ENCODE measurements around the gene COMMD10. TPM values are rescaled to one million over a fixed set of nuclear protein-coding genes. Genes with fewer than 3 reads are reported as not detected.
A peak's percentile ranks its signal among the peaks of the same experiment; 100 is the strongest.
"Not testable (repeated sequence)": the region's sequence is repeated elsewhere in the genome, so short reads cannot be mapped to it uniquely, and the experiment has no call there.

Gene COMMD10
- polyA plus RNA-seq, 1 donor, result 27.0 TPM

DNA sequence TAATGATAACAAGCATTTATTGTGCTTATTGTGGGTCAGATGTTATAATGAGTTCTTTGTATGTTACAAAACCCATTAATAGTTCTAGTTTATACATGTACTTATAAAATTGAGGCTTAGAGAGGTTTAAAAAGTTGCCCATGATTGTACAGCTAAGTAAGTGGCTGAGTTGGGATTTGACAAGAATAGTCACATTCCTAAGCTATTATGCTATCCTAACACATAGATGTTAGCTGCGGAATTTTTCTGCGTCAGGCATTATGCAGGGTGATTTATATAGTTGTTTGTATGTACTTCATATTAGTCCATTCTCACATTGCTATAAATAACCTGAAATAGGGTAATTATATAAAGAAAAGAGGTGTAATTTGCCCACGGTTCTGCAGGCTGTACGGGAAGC lies 12.5 kb downstream of the COMMD10 start:
- no peak for DNase-seq (ENCODE audit: low read depth)

DNA sequence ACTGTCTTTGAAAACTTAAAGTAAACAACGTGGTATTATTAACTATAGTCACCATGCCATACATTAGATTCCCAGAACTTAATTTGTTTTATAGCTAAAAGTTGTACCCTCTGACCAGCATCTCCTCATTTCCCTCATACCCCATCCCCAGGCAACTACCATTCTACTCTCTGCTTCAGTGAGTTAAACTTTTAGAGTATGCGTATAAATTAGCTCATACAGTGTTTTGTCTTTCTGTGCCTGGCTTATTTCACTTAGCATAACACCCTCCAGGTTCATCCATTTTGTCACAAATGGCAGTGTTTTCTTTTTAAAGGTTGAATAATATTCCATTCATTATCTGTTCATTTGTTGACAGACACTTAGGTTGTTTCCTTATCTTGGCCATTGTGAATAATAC lies 14.2 kb downstream of the COMMD10 start:
- DNase-seq (ENCODE audit: low read depth), result no peak

DNA sequence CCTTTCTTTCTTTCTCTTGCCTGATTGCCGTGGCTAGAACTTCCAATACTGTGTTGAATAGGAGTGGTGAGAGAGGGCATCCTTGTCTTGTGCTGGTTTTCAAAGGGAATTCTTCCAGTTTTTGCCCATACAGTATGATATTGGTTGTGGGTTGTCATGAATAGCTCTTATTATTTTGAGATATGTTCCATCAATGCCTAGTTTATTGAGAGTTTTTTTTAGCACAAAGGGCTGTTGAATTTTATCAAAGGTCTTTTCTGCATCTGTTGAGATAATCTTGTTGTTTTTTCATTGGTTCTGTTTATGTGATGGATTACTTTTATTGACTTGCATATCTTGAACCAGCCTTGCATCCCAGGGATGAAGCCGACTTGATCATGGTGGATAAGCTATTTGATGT lies 20.1 kb downstream of the COMMD10 start:
- not testable (repeated sequence) for DNase-seq (ENCODE audit: low read depth)

DNA sequence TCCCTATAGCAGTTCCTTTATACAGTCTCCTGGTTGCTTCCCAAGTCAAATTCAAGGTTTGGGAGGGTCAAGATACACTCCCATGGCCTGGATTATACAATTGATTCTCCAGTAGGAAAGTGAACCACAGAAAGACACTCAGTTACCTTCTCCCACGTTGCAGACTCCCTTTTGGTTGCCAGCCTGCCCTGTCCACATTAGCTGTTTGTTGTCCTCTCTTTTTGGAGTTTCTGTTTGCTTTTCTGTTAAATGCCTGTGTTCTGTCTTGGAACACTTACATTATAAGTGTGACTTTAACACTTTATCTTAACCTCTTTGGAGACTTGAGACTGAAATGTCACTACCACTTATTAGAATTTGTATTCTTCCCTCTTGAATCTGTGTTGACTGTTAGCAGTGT lies 30.3 kb downstream of the COMMD10 start:
- DNase-seq (ENCODE audit: low read depth), result no peak

DNA sequence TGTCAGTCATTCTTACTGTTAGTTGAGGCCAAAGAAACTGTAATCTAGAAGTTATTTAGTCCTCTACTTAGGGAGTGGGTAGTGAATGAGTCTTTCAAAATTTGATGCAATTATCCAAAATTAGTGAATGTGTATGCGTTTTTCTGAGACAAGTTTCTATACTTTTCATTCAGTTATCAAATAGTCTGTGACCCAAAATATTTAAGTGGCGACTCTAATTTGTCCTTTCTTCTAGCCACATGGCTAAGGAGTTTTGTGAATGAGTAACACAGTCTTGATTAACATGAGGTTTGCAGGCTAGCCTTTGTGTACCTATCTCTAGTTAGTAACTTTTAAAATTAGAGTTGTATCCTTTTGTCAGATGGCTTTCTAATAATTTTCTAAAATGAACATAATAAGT lies 45.6 kb downstream of the COMMD10 start:
- DNase-seq (ENCODE audit: low read depth), result no peak

DNA sequence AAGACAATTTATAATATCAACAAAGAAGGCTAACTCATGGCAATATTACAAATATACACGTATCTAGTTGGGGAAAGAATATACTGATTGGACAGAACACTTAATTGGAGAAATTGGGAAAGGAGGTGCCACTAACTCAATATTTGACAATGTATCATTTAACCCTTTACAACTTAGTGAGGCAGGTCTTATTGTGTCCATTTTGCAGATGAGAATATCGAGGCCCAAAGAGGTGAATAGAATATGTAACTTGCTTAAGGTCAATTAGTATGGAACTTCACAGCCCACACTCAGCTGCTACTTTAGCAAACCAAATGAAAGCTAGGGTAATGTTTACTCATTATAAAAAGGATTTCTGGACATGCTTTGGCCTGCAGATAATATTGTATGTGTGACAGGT lies 46.2 kb downstream of the COMMD10 start:
- DNase-seq (ENCODE audit: low read depth), result no peak

DNA sequence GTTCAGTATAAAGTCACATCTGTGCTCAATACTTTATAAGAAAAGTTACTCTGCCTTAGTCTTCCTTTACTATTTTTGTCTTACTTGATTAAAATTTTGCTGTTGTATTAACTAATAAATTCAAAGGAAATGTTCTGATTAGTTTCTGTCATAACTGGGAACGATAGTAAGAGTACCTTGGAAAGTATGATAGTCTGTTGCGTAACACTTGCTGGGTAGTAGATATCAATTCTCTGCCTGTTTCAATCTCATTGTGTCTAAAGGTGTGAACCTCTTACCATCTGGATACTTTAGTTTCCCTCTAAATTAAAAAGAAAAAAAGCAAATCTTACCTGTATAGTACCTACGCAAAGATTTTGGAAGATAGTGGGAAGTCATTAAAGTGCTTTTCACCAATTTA lies 48.5 kb downstream of the COMMD10 start:
- no peak for DNase-seq (ENCODE audit: low read depth)

DNA sequence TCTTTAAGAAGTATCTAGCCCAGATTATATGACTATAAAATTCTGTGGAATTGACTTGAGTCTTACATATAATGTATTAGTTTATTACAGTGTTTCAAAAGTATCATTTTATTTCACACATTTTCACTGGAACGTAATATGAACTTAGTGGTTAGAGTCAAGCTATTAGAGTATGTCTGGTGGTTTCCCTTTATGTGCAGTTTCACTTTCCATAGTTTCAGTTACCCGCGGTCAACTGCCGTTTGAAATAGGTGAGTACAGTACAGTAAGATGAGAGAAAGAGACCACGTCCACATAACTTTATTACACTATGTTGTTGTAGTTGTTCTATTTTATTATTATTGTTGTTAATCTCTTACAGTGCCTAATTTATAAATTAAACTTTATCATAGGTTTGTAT lies 50.5 kb downstream of the COMMD10 start:
- DNase-seq (ENCODE audit: low read depth), result no peak

DNA sequence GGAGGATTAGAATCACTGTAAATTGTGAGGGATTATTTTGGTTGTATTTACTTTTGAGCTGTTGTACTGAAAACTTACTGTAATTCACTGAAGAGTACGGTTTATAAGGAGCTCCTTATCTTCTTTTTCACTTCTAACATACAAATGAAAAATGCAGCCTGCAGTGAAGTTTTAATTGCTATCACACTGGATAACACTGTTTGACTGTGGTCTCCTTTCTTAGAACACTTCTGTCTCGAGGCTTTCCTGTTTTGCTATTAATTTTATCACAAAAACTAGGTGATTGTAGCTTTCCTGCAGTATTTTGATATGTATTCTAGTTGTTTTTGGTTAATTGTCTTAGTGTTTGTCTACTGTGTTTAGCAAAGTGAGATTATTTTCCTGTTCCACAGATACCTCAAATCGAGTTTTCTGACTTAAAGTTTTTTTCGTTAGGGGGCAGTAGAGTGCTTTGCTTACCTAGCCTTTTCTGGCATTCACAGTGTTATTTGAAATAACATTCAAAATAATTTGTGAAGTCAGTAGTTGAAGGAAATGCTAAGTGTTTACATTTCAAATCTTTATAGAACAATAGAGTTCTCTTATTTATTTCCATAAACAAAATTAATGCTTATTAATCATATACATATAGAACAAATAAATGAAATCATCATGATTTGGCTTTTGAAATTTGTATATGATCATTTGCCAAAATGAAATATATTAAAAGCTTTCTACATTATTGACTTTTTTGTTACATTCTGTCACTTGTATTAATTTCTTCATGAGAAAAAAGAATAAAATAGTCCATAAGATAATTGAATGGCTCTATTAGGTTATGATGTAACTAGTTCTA lies 52.9 kb downstream of the COMMD10 start:
- peak; percentile 49 for DNase-seq (ENCODE audit: low read depth)

DNA sequence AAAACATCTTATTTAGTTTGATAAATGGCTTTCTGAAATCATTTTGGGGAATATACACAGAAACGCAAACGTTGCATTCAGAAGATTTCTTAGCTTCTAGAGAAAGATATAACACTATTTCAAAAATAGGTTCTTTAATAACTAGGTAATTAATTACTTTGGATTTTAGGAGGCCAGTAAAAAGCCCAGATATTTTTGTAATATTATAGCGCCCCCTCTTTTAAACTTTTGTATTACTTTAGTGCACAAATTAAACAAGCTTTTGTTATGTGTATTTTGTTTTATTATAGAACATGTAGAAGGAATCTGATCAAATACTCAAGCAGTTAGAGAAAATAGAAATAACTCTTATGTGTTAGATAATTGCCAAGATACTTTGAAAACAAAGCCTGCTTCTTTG lies 57.7 kb downstream of the COMMD10 start:
- DNase-seq (ENCODE audit: low read depth), result no peak

DNA sequence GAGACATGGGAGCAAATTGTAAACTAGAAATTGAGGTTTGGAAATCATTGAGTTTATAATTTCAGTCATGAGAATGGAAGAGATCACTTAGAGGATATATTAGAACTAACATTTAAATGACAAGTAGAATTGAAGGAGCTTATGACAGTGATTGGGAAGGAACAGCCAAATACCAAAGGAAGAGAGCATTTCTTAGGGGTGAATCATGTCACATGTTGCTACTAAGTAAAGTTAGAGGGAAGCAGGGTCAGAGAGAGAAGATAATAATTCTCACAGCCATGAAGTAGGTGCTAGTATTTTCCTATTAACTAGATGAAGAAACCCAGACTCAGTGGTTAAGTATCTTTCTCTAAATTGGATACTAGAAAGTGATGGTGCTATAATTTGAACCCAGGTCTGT lies 59.3 kb downstream of the COMMD10 start:
- DNase-seq (ENCODE audit: low read depth), result no peak

DNA sequence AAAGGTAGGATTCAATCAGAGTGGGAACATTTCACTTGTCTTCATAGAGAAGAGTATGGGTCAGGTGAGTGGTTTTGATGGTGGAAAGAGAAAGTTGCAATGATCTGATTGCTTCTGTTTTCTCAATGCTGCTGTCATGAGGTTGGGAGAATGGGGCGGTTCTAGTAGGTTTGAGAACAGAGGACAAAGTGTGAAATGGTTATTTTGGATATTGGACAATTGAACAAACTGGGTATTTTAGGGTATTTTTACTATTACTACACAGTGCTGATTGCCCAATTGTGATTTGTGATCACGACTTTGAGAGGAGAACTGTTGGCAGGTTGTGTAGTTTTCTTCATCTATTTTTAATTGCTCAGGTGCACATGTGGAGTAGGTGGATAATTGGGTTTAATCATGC lies 60.2 kb downstream of the COMMD10 start:
- no peak for DNase-seq (ENCODE audit: low read depth)

DNA sequence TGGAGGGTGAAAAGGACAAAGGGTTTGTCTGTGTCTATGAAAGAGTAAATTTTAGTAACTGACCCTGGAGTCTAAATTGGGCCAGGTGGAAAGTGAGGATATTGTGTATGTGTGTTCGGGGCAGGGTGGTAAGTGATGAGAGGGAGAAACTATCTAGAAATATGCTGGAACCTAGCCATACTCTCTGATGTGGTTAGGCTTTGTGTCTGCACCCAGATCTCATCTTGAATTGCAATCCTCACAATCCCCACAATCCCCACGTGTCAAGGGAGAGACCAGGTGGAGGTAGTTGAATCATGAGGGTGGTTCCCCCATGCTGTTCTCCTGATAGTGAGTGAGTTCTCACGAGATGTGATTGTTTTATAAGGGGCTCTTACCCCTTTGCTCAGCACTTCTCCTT lies 60.6 kb downstream of the COMMD10 start:
- DNase-seq (ENCODE audit: low read depth), result no peak

DNA sequence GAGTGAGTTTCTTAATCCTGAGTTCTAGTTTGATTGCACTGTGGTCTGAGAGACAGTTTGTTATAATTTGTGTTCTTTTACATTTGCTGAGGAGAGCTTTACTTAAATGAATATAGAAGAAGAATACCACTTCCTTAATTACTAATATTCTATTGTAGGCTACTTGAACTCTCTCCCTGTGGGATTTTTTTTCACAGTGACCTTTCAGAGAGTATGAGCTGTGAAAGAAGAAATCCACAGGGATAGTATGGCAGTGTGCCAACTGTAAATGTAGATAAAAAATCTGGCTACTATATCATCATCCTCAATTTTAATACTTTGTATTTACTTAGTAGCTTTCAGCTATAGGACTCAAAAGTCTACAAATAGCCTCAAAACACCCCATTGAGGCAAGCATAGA lies 67.3 kb downstream of the COMMD10 start:
- DNase-seq (ENCODE audit: low read depth), result no peak

DNA sequence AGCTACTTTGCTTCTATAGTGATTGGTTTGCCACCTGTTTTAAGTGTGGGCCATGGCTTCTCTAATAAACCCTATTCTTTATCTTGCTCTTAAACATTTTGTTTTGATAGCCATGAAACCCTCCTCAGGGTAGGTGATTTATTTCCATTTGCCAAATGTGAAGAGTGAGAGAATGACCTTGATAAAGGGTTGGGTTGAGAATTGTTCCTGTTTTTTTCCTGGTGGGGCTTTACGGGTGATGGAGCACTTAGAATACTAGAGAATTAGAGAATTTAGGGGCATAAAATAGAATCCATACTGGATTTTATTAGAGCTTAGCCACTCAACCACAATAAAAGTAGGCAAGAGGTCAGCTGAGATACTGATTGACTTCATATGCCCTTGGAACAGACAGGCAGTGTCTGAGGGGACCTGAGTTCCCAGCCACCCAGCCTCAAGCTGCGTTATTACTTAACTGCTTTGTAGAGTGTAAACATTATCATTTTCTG lies 68.9 kb downstream of the COMMD10 start:
- no peak for DNase-seq (ENCODE audit: low read depth)

DNA sequence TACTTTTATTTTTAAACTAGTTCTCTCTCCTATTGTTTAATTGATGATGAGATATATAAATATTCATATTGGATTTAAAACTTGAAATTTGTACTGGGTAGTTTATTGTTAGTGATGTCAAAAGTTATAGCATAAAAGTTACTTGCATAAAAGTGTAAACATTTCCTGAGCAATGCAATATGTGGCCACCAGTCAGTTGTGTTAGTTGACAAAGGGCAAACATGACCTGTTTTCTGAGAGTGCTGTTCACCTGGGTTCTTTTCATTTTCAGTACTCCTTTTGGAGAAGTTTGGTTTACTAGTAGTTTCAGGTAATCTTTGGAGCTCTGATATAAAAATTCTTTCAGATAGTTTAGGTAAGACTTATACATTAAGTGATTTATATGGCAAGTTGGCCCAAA lies 69.4 kb downstream of the COMMD10 start:
- DNase-seq (ENCODE audit: low read depth), result no peak

DNA sequence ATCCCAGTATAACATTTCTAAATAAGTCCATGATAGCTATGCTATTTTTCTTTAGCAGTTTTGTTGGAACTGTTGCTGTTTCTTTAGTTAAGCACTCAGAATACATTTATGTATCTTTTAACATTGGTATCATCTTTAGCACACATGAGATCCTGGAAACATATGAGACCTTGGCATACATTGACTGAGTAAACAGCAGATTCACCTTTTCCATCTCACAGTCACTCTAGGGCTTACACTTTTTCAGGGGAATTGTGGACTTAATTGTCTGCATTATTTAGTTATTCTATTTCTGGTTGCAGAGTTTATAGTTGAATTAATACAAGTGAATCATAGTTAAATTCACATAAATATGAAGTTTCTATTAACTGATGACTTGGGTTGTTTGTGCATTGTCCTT lies 70.1 kb downstream of the COMMD10 start:
- DNase-seq (ENCODE audit: low read depth), result no peak

DNA sequence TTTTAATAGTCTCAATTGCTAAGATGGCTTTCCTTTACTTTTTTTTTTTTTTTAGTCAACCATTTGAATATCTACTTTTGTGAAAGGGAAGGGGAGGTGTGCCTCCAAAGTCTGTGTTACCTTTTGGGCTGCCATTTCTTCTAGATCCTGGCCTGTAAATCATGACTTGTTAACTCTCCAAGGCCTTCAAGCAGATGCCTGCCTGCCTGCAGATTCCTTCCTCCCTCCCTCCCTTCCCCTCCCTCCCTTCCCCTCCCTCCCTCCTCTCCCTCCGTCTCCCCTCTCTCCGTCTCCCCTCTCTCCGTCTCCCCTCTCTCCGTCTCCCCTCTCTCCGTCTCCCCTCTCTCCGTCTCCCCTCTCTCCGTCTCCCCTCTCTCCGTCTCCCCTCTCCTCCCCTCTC lies 73.1 kb downstream of the COMMD10 start:
- DNase-seq (ENCODE audit: low read depth), result no peak

DNA sequence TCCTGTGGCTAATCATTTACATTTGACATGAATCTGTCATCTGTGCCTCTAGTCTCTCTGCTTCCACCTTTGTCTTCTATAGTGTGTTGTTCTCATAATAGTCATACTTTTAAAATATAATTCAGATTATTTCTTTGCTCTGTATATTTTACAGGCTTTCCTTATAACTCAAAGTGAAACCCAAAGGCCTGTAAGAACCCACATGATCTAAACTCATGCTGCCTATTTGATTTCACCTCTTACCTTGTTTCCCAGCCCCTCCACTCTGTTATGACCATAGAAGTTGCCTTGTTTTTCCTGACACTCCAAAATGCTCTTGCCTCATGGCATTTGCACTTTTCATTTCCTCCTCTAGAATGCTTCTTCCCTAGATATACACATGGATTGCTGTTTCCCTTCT lies 74.2 kb downstream of the COMMD10 start:
- no peak for DNase-seq (ENCODE audit: low read depth)

DNA sequence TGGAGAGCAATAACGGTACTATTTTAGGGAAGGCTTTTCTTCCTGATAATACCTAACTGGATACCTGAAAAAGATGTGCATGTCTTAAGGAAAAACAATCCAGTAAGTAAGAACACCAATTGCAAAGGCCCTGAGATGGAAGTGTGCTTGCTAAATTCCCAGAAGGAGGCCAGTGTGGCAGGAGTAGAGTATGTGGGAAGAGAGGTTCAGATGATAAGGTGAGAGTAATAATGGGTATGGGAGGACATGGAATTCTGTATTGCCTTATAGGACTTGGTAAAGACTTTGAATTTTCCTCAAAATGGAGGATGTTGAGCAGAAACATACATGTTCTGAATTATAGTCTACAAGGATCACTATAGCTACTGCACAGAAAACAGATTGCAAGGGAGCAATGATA lies 89.3 kb downstream of the COMMD10 start:
- no peak for DNase-seq (ENCODE audit: low read depth)

DNA sequence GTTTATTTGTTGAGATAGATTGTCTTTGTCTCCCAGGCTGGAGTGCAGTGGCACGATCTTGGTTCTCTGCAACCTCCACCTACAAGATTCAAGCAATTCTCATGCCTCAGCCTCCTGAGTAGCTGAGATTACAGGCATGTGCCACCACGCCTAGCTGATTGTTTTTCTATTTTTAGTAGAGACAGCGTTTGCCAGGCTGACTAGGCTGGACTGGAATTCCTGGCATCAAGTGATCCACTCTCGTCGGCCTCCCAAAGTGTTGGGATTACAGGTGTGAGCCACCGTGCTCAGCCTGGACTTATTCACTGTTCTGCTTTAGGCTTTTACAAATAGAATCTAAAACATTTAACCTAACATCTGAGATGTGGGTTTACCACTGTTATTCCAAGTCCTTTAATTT lies 91.3 kb downstream of the COMMD10 start:
- DNase-seq (ENCODE audit: low read depth), result no peak

DNA sequence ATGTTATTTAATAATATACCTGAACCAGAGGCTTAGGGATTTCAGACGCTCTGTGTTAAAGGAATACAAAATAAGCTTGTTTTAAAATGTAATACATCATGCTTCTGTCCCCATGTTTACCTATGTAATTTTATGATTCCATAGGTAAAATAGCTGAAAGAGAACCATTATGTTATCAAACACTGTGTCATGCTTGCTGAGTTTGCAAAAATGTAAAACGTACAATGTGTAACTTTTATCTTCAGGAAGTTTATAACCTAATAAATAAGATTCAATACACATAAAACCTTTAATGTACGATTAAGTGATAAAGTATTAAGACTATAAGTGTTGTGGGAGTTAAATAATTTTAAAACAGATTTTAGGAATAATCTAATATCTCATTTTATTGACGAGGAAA lies 94.1 kb downstream of the COMMD10 start:
- no peak for DNase-seq (ENCODE audit: low read depth)

DNA sequence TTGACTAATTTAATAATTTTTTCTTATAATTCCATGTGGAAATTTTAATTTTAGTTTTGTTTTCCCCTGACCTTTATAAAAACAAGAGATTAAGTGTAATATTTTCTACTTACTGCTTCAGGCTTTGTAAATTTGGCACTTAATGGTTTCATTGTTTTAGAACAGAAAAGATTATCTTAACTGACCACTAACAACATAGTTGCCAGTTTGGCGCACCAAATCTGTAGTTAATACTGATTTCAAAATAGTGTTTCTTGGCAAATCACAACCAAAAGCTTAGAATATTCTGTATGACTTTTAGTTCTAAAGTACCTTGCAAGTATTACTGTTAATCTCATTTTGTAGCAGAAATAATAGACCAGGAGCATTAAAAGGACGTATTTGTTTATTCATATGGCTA lies 124.3 kb downstream of the COMMD10 start:
- DNase-seq (ENCODE audit: low read depth), result no peak

DNA sequence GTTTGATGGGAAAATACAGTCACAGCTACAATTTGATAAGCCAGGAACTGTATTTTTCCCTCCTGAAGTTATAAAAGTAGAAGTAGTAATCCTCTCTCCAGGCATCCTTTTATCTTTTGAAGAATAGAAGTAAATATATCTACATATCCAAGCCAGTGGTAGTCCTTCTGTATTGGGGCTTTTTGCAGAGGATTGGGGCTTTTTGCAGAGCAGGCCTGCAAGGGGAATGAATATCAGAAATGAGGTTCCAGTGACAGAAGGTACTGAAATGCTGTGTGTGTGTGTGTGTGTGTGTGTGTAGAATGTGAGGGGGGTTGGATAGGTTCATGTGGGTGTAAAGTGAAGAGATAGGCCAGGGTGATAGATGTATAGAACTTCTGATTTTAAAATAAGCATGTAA lies 127.4 kb downstream of the COMMD10 start:
- DNase-seq (ENCODE audit: low read depth), result no peak

Data from forelimb muscle (tissue), 1 donor.